ENCODE measurements around the gene CUX1.
"Not testable (repeated sequence)": the region's sequence is repeated elsewhere in the genome, so short reads cannot be mapped to it uniquely, and the experiment has no call there.

CUX1 gene

DNA sequence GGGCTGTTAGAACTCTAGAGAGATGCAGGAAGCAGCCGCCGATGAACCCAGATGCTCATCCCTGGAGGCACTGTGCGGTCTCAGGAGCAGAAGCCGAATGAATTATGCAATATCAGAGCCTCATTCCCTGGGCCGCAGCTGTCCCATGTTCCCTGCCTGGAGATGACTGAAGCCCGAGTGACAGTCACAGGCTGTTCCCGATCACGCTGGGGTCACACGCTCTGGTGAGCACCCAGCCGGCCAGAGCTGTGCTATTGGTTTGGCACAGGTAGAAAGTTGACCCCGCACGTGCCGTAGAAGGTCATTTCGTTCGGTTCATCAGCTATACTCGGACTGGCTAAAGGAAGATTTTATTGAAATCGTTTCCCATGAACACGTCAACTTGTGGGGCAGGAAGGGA, 328.7 kb downstream of the CUX1 start:
- DNase-seq (ENCODE audit: low spot score): no peak

DNA sequence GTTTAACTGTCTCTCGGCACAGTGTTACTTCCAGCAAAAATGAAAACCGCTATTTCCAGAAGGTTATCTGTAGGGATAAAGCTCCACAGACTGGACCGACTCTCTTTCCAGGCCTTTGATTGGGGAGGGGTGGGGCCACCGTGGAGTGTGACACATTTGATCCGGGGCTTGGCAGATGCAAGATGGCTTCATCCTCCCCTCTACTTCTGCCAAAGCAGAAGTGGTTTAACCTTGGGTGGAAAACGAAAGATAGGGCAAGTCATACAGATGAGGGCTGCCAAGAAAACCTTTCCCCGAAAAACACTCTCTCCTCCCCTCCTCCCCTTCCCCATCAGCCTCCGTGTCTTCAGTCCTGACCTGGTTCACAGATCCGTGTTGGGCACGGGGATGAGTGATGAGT, 329.6 kb downstream of the CUX1 start:
- DNase-seq (ENCODE audit: low spot score): no peak

DNA sequence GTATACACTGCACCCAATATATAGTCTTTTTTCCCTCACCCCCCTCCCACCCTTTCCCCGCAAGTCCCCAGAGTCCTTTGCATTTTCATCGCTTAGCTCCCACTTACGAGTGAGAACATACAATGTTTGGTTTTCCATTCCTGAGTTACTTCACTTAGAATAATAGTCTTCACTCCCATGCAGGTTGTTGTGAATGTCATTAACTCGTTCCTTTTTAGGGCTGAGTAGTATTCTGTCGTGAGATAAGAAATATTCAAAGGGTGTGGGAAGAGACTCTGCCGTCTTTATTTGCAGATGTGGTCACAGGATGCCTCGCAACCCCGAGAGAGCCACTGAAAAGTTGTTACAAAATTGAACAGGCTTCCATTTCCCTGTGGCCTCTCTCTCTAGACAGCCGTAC, 331.4 kb downstream of the CUX1 start:
- DNase-seq (ENCODE audit: low spot score): no peak

DNA sequence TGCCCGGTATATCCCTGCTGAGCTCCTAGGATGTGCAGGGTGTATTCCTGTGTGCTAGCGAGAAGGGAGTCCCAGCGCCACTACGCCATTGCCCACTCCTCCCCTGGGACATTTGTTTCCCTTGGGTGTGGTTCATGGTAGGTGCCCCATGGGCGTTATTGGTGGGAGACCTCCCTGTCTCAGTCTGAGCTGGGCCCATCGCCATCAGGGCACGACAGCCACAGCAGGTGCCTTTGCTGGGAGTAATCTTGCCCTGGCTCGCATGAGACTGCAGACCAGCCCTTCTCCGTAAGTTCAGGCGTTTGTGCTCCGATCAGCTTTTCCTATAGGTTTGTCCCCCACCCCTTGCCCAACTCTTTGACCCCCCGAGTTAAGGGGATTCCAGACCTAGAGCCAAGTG, 332.0 kb downstream of the CUX1 start:
- no peak for DNase-seq (ENCODE audit: low spot score)

DNA sequence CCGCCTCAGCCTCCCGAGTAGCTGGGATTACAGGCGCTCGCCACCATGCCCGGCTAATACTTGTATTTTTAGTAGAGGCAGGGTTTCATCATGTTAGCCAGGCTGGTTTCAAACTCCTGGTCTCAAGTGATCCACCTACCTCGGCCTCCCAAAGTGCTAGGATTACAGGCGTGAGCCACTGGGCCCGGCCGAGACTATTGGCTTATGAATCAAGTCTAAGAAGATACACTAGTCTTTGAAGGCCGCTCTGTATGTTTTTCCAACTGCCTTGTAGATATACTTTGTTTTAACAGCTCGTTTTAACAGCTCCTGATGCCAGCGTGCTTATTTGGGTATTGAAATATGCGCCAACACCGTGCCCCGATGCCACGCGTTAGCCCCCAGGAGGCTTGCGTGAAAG, 332.8 kb downstream of the CUX1 start:
- no peak for DNase-seq (ENCODE audit: low spot score)

DNA sequence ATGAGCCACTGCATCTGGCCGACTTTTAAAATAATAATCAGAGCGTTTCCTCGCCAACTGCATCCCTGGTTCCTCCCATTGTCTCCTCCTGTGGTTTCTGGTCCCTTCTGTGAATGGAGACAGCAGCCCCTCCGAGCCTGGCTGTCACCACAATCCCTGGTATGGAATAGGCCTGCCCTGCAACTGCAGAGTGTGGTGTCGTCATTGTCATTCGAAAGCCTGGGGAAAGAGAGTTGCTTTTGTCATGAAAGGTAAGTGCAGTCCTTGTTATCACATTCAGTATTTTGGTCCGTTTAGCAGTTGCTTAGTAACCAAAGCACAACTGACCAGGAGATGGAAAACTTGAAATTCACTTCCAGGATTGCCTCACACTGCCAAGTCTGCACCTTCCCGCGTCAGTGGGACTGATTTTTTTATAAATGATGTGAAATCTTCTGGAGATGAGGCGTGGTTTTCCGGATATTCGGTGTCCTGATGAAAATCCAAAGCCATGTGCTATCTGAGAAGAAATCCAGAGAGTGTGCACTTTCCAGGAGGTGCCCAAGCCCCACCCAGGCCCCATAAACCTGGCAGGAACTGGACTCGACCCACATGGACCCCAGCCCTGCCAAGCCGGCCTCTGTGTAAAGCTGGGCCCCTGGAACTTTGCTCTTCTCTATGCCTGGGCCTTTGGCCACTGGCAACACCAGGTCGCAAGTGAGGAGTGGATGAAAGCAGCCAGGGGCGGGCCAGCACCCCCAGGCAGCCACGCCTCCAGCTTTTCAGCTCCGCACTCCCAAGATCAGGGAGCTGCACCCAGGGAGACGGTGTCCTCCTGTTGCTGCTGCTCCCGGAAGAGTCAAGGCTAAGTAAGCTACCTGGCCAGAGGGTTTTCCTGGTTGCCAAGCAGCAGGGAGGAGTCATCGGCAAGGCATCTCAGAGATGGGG, 335.5 kb downstream of the CUX1 start:
- peak; percentile 42 for DNase-seq (ENCODE audit: low spot score)

DNA sequence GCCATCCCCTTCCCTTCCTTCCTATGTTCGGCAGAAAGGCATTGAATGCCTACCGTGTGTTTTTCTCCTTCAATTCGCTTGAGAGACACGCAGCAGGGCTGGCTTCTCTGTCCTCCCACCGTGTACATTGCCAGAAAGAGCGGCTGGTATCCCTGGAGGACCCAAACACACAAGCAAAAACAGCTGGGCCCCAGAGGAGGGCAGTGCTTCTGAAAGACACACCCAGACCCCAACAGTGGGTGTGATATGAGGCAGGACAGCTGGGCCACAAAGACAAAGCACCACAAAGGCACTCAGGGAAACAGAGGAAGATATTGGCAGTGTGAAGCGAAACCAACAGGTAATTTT, 336.1 kb downstream of the CUX1 start:
- DNase-seq (ENCODE audit: low spot score): no peak

DNA sequence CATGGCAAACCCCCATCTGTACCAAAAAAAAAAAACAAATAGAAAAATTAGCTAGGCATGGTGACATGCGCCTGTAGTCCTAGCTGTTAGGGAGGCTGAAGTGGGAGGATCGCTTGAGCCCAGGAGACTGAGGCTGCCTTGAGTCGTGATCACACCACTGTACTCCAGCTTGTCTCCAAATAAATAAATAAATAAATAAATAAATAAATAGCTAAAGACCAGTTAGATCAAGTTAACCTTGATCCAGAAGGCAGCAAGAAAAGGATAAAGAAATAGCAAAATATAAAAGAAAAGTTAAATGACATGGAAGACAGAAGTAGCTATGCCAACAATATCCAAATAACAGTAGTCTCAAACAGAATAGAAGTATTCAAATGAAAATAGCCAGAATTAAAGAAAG, 337.0 kb downstream of the CUX1 start:
- no peak for DNase-seq (ENCODE audit: low spot score)

DNA sequence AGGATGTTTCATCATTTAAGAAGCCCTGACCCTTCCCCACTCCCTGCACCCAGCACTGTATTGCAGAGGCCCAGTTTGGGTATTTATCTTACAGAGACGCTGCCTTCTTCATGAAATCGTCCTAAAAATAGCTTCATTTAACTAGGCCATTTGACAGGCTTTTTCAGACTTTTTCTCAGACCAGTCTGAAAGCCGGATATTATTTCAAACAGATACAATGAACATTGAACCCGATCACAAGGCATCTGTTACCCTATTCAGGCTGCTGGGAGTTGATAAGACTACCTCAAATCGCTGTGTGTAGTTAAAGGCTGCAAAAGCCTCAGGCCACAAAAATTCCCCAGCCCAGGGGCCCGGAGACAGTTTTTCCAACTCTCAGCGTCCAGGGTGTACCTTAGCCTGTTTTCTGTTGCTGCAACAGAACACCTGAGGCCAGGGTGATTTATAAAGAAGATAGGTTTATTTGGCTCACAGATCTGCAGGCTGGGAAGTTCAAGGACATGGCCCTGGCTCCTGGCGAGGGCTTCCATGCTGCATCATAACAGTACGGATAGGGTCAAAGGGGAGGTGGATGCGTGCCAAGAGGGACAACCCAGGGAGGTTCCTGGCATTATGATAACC, 338.5 kb downstream of the CUX1 start:
- DNase-seq (ENCODE audit: low spot score): no peak

DNA sequence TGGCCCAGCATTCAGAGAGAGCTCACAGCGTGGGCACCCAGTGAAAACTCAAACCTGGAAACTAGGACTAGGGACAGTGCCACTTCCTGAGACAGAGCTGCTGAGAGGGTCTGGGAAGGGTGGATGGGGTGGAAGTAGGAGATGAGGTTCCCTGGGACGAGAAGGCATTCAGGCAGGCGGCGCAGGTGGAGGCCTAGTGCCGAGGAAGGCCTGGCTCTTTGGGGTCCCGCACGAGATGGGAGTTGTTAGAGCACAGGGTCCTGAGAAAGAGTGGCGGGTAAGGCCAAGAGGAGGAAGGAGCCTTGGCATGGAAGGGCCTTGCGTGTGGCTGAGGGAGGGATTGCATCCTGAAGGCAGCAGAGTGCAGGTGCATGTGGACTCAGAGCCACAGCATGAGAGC, 339.4 kb downstream of the CUX1 start:
- DNase-seq (ENCODE audit: low spot score): no peak

DNA sequence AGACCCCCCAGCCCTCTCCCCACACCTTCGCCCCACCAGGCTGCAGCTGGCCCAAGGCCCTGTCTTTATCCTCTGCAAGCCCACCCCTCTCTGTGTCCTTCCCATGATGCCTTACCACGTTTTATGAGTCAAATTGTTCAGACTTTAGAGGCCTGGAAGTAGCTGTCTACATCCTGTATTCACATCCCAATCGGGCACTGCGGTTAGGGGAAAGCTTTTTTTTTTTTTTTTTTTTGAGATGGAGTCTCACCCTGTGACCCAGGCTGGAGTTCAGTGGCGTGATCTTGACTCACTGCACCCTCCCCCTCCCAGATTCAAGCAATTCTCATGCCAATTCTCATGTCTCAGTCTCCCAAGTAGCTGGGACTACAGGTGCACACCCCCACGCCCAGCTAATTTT, 347.7 kb downstream of the CUX1 start:
- DNase-seq (ENCODE audit: low spot score): no peak

DNA sequence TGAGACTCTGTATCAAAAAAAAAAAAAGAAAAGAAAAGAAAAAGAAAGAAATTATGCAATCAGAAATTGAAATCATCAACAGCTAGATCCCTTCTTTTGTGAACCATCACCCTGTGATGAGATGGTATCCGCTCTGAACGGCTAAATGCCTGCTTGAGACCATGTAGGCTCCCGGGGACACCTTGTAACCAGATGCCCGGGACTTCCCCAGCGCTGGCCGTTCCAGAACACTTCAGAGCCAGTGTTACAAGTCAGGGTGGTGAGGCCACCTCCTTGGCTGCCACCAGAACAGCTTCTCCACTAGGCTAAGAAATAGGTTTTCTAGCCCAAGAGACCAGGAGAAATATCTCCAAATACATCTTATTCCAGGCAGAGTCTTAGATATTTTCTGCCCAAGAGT, 349.8 kb downstream of the CUX1 start:
- DNase-seq (ENCODE audit: low spot score): no peak

DNA sequence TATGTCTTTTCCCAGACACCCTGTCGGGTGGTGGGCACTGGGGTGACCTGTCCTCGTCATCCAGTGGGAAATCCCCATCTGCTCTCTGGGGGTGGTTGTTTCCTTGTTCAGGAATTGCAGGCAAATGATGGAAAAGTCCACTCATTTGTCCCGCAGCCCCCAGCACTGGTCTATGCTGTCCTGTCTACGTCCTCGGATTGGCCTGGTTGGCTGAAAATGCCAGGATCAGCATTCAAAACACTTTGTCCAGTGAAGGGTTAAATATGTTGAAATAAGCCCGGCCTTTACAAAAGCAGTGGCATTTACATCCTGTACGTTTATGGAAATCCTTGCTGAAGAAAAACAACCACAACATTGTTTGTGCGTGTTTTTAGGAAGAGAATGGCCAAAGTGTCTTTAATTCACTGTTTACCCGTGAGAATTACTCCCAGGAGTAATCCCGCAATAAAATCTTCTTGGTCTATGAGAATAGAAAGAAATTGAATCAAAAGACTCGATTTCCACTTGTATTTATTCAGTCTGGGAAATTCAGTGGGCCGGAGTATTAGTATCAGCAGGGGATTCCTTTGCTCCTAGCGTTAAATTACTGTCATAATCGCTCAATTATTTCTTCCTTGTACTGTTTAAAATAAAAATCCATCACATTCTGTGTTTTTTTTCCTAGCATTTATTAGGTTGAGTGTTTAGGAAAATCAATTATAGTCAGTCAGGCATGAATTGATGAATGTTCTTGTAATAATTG, 352.4 kb downstream of the CUX1 start:
- DNase-seq (ENCODE audit: low spot score): no peak

DNA sequence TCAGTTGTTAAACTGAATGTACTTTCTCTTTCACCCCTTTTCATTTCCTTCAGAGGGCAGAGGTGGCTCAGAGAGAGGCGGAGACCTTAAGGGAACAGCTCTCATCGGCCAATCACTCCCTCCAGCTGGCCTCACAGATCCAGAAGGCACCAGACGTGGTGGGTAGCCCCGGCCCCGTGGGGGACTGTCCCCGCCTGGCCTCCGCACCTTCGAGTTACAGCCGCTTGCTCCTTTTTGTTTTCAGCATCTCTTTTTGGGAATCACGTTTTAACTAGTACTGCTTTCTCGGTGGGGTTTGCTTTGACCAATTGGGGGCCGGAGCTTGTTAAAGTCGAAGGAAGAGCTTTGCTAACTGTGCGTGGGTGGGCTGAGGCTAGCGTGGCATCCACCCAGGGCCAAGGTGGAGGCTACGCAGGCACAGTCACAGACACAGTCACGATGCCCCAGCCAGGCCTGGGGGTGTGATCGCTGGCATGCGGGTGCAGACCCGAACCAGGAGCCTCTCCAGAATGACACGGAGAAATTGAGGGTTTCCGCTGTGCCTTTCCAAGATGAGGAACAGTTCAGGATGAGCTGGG, 353.1 kb downstream of the CUX1 start:
- DNase-seq (ENCODE audit: low spot score): no peak

DNA sequence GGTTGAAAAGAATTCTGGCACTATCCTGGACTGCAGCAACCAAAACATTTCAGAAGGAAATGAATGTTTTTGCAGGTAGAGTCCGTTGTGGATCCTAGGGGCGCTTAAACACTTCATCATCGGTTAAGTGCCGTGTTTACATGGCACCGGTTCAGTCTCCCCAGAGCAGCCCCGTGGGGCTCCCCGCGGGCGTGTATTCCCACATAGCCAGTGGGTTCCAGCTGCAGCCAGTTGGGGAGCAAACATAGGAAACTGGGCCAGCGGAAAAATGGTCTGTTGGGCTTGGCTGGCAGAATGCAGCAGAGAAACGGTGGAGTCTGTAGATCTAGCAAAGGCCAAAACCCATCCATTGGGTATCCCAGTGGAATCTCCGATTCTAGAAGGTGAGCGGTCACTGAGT, 356.2 kb downstream of the CUX1 start:
- no peak for DNase-seq (ENCODE audit: low spot score)

DNA sequence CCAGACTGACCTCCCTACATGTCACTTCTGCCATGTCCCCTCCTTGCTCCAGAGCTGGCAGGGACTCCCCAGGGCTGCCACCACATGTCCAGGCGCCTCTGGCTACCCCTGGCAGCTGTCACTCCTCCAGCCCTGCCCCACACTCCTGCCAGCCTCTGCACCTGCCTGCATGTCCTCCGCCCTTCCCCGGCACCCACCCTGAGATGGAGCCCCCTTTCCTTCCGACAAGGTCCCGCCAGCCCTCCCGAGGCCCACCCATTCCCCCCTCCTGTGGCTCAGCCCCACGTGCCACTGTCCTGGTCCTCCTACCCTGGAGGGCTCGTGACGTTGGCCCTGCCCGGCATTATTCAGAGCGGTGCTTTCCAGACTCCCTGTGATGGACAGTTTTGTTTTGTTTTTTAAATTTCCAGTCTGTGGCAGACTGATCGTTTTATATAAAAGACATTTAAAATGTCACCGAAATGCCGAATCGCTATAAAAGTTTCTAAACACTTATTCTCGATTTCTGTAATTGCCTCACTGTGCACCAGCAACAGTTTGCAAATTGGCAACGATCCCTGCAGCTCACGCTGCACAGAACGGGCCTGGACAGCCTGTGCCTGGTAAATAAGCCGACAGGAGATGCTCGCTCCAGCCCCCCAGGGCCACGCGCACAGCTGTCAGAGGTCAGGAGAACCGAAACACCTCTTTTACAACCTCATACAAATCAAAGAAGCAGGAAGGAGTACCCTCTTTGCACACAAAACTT, 358.2 kb downstream of the CUX1 start:
- DNase-seq (ENCODE audit: low spot score): no peak

DNA sequence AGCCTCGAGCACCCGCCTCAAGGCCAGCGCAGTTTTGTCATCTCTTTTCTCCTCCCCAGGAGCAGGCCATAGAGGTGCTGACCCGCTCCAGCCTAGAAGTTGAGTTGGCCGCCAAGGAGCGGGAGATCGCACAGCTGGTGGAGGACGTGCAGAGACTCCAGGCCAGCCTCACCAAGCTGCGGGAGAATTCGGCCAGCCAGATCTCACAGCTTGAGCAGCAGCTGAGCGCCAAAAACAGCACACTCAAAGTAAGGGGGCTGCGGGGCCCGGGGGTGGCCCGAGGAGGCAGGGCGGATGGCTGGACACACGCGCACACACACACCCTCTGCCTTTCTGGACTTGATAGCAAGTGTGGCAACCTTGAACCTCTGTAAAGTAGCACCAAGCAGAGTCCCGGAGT, 361.0 kb downstream of the CUX1 start:
- DNase-seq (ENCODE audit: low spot score): no peak

DNA sequence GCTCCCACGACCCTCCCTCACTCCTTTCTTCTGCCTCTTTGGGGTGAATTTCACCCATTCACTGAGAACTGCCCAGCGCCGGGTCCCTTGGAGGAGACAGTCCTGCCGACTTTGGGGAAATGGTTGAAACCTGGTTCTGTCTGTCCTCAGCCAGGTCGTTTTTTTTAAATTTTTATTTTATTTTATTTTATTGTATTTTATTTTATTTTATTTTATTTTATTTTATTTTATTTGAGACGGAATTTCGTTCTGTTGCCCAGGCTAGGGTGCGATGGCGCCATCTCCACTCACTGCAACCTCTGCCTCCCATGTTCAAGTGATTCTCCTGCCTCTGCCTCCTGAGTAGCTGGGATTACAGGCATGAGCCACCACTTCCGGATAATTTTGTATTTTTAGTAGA, 363.3 kb downstream of the CUX1 start:
- no peak for DNase-seq (ENCODE audit: low spot score)

DNA sequence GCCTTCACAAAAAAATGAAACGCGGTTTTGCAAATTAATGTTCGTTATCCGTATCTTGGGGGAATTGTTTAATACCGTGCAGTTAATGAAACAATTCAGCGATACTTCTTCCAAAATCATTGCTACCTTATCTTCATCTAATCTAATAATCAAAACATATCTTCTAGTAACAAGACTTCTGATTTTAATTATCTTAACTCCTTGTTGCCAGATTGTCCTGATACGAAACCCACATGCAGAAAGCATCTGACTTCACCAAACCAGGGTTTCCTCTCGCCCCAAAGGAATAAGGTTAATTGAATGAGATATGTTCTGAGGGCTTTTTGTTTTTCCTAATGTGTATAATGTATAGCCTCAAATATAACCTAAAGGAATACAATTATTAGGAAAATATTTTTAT, 364.1 kb downstream of the CUX1 start:
- no peak for DNase-seq (ENCODE audit: low spot score)

DNA sequence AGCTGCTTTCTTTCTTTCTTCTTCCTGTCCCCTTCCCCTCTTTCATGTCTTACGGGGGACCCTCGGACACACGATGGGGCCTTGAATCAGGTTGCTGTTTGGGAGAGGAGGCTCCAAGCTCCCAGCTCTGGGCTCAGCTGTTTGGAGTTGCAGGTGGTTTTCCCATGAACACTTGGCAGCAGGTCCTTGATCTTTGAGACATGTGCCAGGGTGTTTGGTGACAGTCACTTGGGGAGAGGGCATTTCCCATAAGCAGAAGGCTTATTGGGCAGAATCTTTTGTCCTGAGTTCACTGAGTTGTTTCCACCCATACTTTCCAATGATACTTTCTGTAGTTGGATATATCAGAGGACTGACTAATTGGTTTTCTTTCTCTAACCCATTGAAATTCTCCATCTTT, 364.6 kb downstream of the CUX1 start:
- DNase-seq (ENCODE audit: low spot score): no peak

DNA sequence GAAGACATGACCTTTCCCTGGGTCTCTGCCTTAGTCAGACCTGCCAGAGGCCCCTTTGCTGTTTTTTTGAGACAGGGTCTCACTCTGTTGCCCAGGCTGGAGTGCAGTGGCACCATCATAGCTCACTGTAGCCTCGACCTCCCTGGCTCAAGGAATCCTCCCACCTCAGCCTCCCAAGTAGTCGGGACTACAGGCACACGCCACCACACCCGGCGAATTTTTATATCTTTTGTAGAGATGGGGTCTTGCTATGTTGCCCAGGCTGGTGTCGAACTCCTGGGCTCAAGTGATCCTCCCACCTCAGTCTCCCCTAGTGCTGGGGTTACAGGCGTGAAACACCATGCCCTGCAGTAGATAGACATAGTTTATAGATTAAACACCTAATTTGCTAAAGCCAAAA, 366.4 kb downstream of the CUX1 start:
- not testable (repeated sequence) for DNase-seq (ENCODE audit: low spot score)

DNA sequence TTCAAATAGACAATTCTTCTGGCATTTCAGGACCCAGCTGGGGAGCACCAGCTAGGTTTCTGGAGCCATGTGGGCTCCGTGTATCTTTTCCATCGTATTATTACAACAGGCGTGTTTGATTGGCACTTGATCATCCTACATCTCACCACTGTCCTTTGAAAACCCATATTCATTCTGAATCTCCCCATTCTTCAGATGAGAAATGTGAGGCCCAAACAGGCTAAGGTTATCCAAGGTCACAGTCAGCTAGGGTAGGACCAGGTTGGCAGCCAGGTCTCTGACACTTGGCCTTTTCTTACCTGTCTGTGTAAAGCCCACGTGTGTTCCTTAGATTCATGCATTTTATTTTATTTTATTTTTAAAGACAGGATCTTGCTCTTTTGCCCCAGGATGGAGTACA, 366.9 kb downstream of the CUX1 start:
- DNase-seq (ENCODE audit: low spot score): no peak

Measured in HuH-7.5 (cell line).